ENCODE results near the gene KCTD7. TPM values are rescaled to one million over a fixed set of nuclear protein-coding genes. Genes with fewer than 3 reads are reported as not detected.
"Not testable (repeated sequence)": the region's sequence is repeated elsewhere in the genome, so short reads cannot be mapped to it uniquely, and the experiment has no call there.

KCTD7 gene
- total and polyA plus RNA-seq, 4 donors = 1.4 to 5.1 (median 2.9) TPM

- no peak for TF ChIP-seq ZBTB33 (IDR thresholded peaks at IDR 0.05)
- no peak for TF ChIP-seq FOXA2 (IDR thresholded peaks at IDR 0.05)
These were observed 55.1 kb downstream of the KCTD7 start (continued) for GRCh38 chr7:66683770-66684123.

DNA sequence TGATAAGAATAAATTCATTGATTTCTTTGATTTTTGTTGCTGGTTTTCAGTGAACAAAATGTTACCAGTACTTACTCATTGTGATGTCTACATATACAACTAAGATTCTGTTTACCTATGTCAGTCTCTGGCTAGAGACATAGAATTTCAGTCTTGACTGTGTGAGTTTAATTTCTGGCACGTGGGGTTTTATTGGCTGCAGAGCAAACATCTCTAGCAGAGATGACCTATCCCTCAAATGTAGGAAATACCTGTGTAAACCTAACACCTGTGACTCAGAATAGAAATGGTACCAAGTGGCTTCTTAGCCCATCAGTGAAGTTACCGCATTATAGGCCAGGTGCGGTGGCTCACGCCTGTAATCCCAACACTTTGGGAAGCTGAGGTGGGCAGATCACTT, 57.0 kb downstream of the KCTD7 start:
- 82% methylated on average over 4 of the region's 4 CpGs for WGBS
- not testable (repeated sequence) for H3K4me1 ChIP-seq (ENCODE audit: control insufficient read depth in 4 of 4, insufficient read depth in 4 of 4, low read length in 3 of 4); DNase-seq (ENCODE audit: low spot score); H3K9me3 ChIP-seq (ENCODE audit: control insufficient read depth in 4 of 4, low read length in 3 of 4); H3K36me3 ChIP-seq (ENCODE audit: control insufficient read depth in 4 of 4, insufficient read depth in 3 of 4, low read depth in 1 of 4, low read length in 3 of 4); H3K4me3 ChIP-seq (ENCODE audit: low read depth in 1 of 3, low read length in 3 of 3); H3K9ac ChIP-seq (ENCODE audit: low read depth in 1 of 2, low read length in 2 of 2); H3K27me3 ChIP-seq (ENCODE audit: control insufficient read depth in 4 of 4, insufficient read depth in 4 of 4, low read length in 3 of 4); H3K27ac ChIP-seq (ENCODE audit: low read depth in 1 of 2, low read length in 2 of 2)

GRCh38 chr7:66687186-66687585, 58.5 kb downstream of the KCTD7 start:
- H3K4me3 ChIP-seq (ENCODE audit: low read depth in 1 of 3, low read length in 3 of 3) = no peak overlapping the region
- H3K27me3 ChIP-seq (ENCODE audit: control insufficient read depth in 4 of 4, insufficient read depth in 4 of 4, low read length in 3 of 4) = no peaks in the 10 kb centered on the region
- DNase-seq (ENCODE audit: low spot score) = no peak
- H3K4me1 ChIP-seq (ENCODE audit: control insufficient read depth in 4 of 4, insufficient read depth in 4 of 4, low read length in 3 of 4) = peaks cover 0 to 4% (median 2%) of the 10 kb centered on the region in 4 donors
- H3K9ac ChIP-seq (ENCODE audit: low read depth in 1 of 2, low read length in 2 of 2) = no peak overlapping the region
- no peaks in the 10 kb centered on the region for H3K9me3 ChIP-seq (ENCODE audit: control insufficient read depth in 4 of 4, low read length in 3 of 4)
- 96% methylated on average over 5 of the region's 5 CpGs for WGBS
- H3K36me3 ChIP-seq (ENCODE audit: control insufficient read depth in 4 of 4, insufficient read depth in 3 of 4, low read depth in 1 of 4, low read length in 3 of 4) = no peaks in the 10 kb centered on the region
- TF ChIP-seq ZBTB33 (IDR thresholded peaks at IDR 0.05) (no peak), FOXA1 (IDR thresholded peaks at IDR 0.05) (no peak), YY1 (IDR thresholded peaks at IDR 0.05) (no peak)
- H3K27ac ChIP-seq (ENCODE audit: low read depth in 1 of 2, low read length in 2 of 2) = no peak overlapping the region

- H3K27ac ChIP-seq (ENCODE audit: low read depth in 1 of 2, low read length in 2 of 2); H3K4me1 ChIP-seq (ENCODE audit: control insufficient read depth in 4 of 4, insufficient read depth in 4 of 4, low read length in 3 of 4); H3K4me3 ChIP-seq (ENCODE audit: low read depth in 1 of 3, low read length in 3 of 3); H3K9me3 ChIP-seq (ENCODE audit: control insufficient read depth in 4 of 4, low read length in 3 of 4); H3K27me3 ChIP-seq (ENCODE audit: control insufficient read depth in 4 of 4, insufficient read depth in 4 of 4, low read length in 3 of 4); H3K9ac ChIP-seq (ENCODE audit: low read depth in 1 of 2, low read length in 2 of 2); H3K36me3 ChIP-seq (ENCODE audit: control insufficient read depth in 4 of 4, insufficient read depth in 3 of 4, low read depth in 1 of 4, low read length in 3 of 4); DNase-seq (ENCODE audit: low spot score): not testable (repeated sequence)
- WGBS = 97% methylated on average over 6 of the region's 6 CpGs
These were observed 59.0 kb downstream of the KCTD7 start for GRCh38 chr7:66687672-66688071.

DNA sequence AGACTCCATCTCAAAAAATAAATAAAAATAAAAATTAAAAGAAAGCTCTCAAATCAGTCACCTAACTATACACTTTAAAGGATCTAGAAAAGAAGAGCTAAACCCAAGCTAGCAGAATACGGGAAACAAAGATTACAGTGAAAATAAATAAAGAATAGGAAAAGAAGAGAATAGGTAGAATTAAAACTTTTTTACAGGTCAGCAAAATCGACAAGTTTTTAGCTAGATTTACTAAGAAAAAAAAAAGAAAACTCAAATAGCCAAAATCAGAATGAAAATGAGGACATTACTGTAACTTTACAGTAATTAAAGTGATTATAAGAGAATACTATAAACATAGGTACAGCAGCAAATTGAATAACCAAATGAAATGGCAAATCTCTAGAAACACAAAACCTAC, 60.4 kb downstream of the KCTD7 start:
- Histone ChIP-seq H3K27me3 (ENCODE audit: control insufficient read depth in 4 of 4, insufficient read depth in 4 of 4, low read length in 3 of 4) (no peaks in the 10 kb centered on the region), H3K4me1 (ENCODE audit: control insufficient read depth in 4 of 4, insufficient read depth in 4 of 4, low read length in 3 of 4) (peaks cover 0 to 4% (median 0%) of the 10 kb centered on the region in 4 donors), H3K4me3 (ENCODE audit: low read depth in 1 of 3, low read length in 3 of 3) (no peak overlapping the region), H3K9me3 (ENCODE audit: control insufficient read depth in 4 of 4, low read length in 3 of 4) (no peaks in the 10 kb centered on the region), H3K27ac (ENCODE audit: low read depth in 1 of 2, low read length in 2 of 2) (no peak overlapping the region), H3K36me3 (ENCODE audit: control insufficient read depth in 4 of 4, insufficient read depth in 3 of 4, low read depth in 1 of 4, low read length in 3 of 4) (no peaks in the 10 kb centered on the region), H3K9ac (ENCODE audit: low read depth in 1 of 2, low read length in 2 of 2) (no peak overlapping the region)
- TF ChIP-seq EGR1 (IDR thresholded peaks at IDR 0.05; ENCODE audit: low read depth in 2 of 2) (no peak), RAD21 (IDR thresholded peaks at IDR 0.05) (no peak), ATF3 (IDR thresholded peaks at IDR 0.05) (no peak), REST (IDR thresholded peaks at IDR 0.05) (no peak), FOXA1 (IDR thresholded peaks at IDR 0.05) (no peak)
- TF ChIP-seq, protein P1, sequence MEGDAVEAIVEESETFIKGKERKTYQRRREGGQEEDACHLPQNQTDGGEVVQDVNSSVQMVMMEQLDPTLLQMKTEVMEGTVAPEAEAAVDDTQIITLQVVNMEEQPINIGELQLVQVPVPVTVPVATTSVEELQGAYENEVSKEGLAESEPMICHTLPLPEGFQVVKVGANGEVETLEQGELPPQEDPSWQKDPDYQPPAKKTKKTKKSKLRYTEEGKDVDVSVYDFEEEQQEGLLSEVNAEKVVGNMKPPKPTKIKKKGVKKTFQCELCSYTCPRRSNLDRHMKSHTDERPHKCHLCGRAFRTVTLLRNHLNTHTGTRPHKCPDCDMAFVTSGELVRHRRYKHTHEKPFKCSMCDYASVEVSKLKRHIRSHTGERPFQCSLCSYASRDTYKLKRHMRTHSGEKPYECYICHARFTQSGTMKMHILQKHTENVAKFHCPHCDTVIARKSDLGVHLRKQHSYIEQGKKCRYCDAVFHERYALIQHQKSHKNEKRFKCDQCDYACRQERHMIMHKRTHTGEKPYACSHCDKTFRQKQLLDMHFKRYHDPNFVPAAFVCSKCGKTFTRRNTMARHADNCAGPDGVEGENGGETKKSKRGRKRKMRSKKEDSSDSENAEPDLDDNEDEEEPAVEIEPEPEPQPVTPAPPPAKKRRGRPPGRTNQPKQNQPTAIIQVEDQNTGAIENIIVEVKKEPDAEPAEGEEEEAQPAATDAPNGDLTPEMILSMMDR (IDR thresholded peaks at IDR 0.05; ENCODE audit: low read depth, low read length, missing input control) = no peak
- 98% methylated on average over 2 of the region's 2 CpGs for WGBS
- no peak for DNase-seq (ENCODE audit: low spot score)
